Thoracic aorta (tissue), 2 donors: ENCODE measurements around the gene SLC7A9. TPM values are rescaled to one million over a fixed set of nuclear protein-coding genes. Genes with fewer than 3 reads are reported as not detected.
"Not testable (repeated sequence)": the region's sequence is repeated elsewhere in the genome, so short reads cannot be mapped to it uniquely, and the experiment has no call there.

Source experiments
- ATAC-seq: fragments of 150-250 bp; one replicate; pipeline ENCODE4 v1.8.0; 2017; ENCODE audit warnings: low read depth; ENCODE audit not compliant: insufficient number of reproducible peaks, low FRiP score
- DNase-seq: peaks from one replicate; pipeline ENCODE4 v3.0.0-alpha.2; 2020; ENCODE audit warnings: low spot score
- H3K27ac ChIP-seq, 2 donors: fragments of 200-600 bp; sonication (generic); 1 replicate in 1 of 2; 2 replicates in 1 of 2; pipeline ENCODE4 v1.5.1; 2016; ENCODE audit warnings: mild to moderate bottlenecking in 2 of 2, moderate library complexity in 2 of 2
- H3K27me3 ChIP-seq: fragments of 200-600 bp; sonication (generic); replicated peaks from 2 replicates; pipeline ENCODE4 v1.6.0; 2016; ENCODE audit warnings: mild to moderate bottlenecking; ENCODE audit not compliant: insufficient read depth
- H3K36me3 ChIP-seq: fragments of 200-600 bp; sonication (generic); one replicate; pipeline ENCODE4 v1.5.1; 2016
- H3K4me1 ChIP-seq, 2 donors: fragments of 200-600 bp; sonication (generic); 1 replicate in 1 of 2; 2 replicates in 1 of 2; pipeline versions ENCODE4 v1.5.1 to v1.6.0; 2016; ENCODE audit warnings: low read depth in 2 of 2, mild to moderate bottlenecking in 1 of 2; ENCODE audit not compliant: control insufficient read depth in 1 of 2
- H3K4me3 ChIP-seq: fragments of 200-600 bp; sonication (generic); 2 replicates; pipeline ENCODE4 v1.5.1; 2016; ENCODE audit warnings: mild to moderate bottlenecking
- H3K9me3 ChIP-seq: fragments of 200-600 bp; sonication (generic); 2 replicates; pipeline ENCODE4 v1.5.1; 2016
- total RNA-seq, 2 donors: library from RNA; depleted of rRNA; stranded (reverse); fragments of >200 nt; gene quantifications; one replicate each; pipeline versions ENCODE4 v1.1.0 to v1.2.3, GENCODE V29; 2016
- TF ChIP-seq, protein P1 (sequence below): fragments of 200-600 bp; sonication (generic); IDR thresholded peaks from one replicate; pipeline ENCODE4 v1.5.1; 2019; ENCODE audit warnings: antibody characterized with exemption

SLC7A9 gene
- total RNA-seq, 2 donors from 2014 or later: 0.56 TPM; not detected in 1

DNA sequence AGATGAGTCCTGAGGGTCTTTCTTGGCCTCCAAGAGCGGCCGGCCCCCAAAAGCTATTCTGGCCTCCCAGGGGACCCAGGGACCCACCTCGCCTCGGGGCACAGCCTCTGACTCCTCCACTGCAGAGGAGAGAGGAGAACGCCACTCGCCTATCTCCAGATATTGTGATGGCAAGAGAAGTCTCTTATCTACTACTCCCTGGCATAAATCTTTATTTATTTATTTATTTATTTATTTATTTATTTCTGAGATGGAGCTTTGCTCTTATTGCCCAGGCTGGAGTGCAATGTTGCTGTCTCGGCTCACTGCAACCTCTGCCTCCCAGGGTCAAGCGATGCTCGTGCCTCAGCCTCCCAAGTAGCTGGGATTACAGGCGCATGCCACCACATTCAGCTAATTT, 11.0 kb downstream of the SLC7A9 start:
- H3K36me3 ChIP-seq: no peaks in the 10 kb centered on the region
- H3K9me3 ChIP-seq: no peaks in the 10 kb centered on the region
- ATAC-seq (no peak), DNase-seq (no peak)
- H3K4me1 ChIP-seq: no peaks in the 10 kb centered on the region
- H3K27ac ChIP-seq: no peak overlapping the region
- TF ChIP-seq, protein P1, sequence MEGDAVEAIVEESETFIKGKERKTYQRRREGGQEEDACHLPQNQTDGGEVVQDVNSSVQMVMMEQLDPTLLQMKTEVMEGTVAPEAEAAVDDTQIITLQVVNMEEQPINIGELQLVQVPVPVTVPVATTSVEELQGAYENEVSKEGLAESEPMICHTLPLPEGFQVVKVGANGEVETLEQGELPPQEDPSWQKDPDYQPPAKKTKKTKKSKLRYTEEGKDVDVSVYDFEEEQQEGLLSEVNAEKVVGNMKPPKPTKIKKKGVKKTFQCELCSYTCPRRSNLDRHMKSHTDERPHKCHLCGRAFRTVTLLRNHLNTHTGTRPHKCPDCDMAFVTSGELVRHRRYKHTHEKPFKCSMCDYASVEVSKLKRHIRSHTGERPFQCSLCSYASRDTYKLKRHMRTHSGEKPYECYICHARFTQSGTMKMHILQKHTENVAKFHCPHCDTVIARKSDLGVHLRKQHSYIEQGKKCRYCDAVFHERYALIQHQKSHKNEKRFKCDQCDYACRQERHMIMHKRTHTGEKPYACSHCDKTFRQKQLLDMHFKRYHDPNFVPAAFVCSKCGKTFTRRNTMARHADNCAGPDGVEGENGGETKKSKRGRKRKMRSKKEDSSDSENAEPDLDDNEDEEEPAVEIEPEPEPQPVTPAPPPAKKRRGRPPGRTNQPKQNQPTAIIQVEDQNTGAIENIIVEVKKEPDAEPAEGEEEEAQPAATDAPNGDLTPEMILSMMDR: no peak
- no peak overlapping the region for H3K4me3 ChIP-seq
- H3K27me3 ChIP-seq: no peaks in the 10 kb centered on the region

DNA sequence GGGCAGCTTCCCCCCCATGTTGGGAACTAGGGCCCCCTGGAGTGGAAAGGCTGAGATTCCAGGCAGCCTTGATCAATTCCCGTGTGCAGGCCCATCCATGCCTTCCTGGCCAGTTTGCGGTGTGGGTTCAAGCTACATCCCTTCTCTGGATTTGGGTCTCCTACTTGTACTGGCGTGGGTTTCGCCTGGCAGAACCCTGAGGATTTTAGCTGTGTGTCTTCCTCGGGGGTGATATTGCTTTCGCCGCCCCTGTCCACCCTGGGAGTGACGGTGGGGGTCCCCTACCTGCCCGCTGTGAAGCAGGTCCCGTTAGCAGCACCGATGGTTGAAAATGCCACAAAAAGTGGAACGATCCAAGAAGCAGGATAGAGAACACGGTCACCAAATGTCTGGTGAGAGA, 11.4 kb downstream of the SLC7A9 start:
- H3K4me3 ChIP-seq: no peak overlapping the region
- no peaks in the 10 kb centered on the region for H3K27me3 ChIP-seq
- no peak overlapping the region for H3K27ac ChIP-seq
- no peak for ATAC-seq
- H3K4me1 ChIP-seq: no peaks in the 10 kb centered on the region
- no peaks in the 10 kb centered on the region for H3K36me3 ChIP-seq
- TF ChIP-seq, protein P1: no peak
- H3K9me3 ChIP-seq: no peaks in the 10 kb centered on the region
- DNase-seq: no peak

DNA sequence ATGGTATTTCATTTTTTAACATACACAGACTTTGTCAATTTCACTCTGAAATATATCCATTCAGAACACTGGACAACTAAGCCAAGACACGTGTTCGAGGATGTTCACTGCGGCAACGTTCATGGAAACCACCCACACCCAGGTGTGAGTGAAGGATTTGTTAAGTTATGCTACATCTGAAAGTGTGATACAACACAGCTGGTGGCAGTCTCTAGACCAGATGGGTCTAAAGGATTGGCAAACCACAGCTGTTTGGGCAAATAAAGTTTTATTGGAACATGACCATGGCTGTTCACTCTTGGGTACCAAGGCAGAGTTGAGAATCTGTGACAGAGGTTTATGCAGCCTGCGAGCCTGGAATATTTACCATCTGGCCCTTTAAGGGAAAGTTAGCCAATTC, 12.0 kb downstream of the SLC7A9 start:
- no peak overlapping the region for H3K27ac ChIP-seq
- no peak for DNase-seq

DNA sequence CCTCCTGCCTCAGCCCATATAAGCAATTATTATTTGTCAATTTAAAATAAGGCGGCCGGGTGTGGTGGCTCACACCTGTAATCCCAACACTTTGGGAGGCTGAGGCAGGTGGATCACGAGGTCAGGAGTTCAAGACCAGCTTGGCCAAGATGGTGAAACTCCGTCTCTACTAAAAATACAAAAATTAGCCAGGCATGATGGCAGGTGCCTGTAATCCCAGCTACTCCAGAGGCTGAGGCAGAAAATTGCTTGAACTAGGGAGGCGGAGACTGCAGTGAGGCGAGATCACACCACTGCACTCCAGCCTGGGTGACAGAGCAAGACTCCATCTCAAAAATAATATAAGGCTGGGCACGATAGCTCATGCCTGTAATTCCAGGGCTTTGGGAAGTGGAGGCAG, 12.7 kb downstream of the SLC7A9 start:
- not testable (repeated sequence) for DNase-seq, H3K4me1 ChIP-seq, H3K36me3 ChIP-seq, H3K27ac ChIP-seq, H3K4me3 ChIP-seq, ATAC-seq, H3K27me3 ChIP-seq, H3K9me3 ChIP-seq

More for the DNA sequence above, 12.0 kb downstream of the SLC7A9 start:
- Histone ChIP-seq H3K27me3 (no peaks in the 10 kb centered on the region), H3K9me3 (no peaks in the 10 kb centered on the region), H3K4me1 (no peaks in the 10 kb centered on the region), H3K4me3 (no peak overlapping the region), H3K36me3 (no peaks in the 10 kb centered on the region)
- TF ChIP-seq, protein P1: no peak
- ATAC-seq: no peak

DNA sequence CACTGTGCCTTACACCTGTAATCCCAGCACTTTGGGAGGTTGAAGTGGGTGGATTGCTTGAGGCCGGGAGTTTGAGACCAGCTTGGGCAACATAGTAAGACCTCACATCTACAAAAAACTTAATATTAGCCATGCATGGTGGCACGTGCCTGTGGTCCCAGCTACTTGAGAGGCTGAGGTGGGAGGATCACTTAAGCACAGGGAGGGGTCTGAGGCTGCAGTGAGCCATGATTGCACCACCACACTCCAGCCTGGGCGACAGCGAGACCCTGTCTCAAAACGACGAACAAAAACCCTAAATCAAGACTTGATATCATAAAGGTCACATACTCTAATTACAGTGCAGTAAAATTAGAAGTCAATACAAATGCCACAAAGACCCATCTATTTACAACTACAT, 17.4 kb downstream of the SLC7A9 start:
- DNase-seq: no peak
- TF ChIP-seq, protein P1: no peak
- Histone ChIP-seq H3K4me3 (no peak overlapping the region), H3K4me1 (no peaks in the 10 kb centered on the region), H3K36me3 (no peaks in the 10 kb centered on the region), H3K9me3 (no peaks in the 10 kb centered on the region), H3K27me3 (no peaks in the 10 kb centered on the region), H3K27ac (no peak overlapping the region)
- no peak for ATAC-seq

DNA sequence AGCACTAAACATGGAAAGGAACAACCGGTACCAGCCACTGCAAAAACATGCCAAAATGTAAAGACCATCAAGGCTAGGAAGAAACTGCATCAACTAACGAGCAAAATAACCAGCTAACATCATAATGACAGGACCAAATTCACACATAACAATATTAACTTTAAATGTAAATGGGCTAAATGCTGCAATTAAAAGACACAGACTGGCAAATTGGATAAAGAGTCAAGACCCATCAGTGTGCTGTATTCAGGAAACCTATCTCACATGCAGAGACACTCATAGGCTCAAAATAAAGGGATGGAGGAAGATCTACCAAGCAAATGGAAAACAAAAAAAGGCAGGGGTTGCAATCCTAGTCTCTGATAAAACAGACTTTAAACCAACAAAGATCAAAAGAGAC, 21.5 kb downstream of the SLC7A9 start:
- not testable (repeated sequence) for ATAC-seq, H3K9me3 ChIP-seq, H3K4me3 ChIP-seq, H3K4me1 ChIP-seq, H3K27ac ChIP-seq, H3K36me3 ChIP-seq, H3K27me3 ChIP-seq, DNase-seq
